Hepatic stellate cell (primary cell): ENCODE results near the gene TSPAN32.

Experiments
- DNase-seq: peaks from one replicate; pipeline ENCODE4 v3.0.0; 2011; ENCODE audit warnings: low spot score

The TSPAN32 gene

DNA sequence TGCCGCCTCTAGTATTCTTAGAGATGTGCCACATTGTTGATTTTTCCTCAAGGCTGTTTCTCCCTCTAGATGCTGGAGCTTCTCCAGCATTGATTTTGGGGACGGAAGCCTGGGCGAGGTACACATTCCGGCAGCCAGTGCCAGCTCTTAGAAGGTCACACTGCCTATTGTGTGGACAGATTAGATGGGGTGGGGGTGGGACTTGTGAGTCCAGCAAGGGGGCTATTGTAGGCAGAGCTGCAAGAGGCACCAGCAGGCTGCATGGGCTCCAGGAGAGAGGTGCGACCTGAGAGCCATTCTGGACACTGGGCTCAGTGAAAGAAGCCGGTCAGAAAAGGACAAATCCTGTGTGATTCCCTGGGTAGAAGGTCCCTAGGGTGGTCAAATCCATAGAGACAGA lies 12.5 kb upstream of the TSPAN32 start:
- DNase-seq = no peak

DNA sequence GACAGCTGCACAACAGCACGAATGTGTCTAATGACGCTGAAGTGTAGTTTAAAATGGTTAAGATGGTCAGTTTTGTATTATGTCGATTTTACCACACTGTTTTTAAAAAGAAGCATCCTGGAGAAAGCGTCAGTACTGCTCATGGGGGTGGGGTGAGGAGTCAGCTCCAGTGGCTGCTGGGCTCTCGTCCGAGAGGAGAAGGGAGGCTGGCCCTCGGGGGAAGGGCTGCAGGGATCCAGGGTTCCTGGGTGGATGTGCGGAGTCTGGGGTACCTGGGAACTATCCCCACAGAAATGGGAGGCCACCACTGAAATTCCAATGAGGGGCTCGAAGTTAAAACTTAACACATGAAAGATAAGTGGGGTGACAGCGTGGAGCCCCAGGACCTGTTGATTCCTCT lies 12.0 kb upstream of the TSPAN32 start:
- no peak for DNase-seq

DNA sequence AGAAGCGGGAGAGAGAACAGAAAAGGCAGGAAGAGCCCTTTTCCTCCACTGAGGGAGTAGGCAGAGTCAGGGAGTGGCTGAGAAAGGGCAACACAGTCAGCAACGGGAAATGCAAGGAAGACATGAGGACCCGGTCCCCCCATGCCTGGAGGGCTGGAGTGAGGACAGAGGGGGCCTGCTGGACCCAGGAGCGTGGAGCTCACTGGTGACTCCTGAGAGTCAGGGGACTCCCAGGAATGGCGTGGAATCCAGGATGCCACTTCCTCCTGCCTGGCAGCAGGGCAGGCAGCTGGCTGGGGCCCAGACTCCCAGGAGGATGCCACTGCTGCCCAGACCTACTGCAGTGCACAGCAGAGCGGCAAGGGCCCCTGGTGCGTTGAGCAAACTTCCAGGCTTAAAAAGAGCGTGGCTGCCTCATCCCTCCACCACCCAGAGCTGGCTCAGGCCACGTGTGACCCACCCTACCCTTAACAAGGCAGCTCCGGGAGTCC lies 11.4 kb upstream of the TSPAN32 start:
- no peak for DNase-seq

DNA sequence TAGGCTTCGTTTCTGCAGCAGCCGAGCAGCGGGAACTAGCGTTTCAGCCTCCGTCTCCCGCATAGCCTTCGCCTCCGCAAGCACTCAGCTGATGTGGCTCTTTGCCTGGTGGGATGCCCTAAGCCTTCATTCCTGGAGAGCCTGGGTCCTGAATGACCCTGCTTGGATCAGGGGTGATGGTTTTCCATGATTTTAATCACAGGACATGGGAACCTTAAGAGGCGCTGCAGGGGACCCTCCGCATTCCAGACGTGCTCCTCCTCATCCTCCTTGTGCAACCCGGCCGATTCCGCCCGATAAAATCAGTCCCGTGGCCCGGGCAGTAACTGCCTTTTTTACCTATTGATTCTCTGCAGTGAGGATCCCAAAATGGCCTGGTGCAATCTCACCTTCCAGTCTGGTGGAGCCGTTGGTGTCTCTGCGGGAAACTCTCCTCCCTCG lies 8.3 kb upstream of the TSPAN32 start:
- DNase-seq = no peak

DNA sequence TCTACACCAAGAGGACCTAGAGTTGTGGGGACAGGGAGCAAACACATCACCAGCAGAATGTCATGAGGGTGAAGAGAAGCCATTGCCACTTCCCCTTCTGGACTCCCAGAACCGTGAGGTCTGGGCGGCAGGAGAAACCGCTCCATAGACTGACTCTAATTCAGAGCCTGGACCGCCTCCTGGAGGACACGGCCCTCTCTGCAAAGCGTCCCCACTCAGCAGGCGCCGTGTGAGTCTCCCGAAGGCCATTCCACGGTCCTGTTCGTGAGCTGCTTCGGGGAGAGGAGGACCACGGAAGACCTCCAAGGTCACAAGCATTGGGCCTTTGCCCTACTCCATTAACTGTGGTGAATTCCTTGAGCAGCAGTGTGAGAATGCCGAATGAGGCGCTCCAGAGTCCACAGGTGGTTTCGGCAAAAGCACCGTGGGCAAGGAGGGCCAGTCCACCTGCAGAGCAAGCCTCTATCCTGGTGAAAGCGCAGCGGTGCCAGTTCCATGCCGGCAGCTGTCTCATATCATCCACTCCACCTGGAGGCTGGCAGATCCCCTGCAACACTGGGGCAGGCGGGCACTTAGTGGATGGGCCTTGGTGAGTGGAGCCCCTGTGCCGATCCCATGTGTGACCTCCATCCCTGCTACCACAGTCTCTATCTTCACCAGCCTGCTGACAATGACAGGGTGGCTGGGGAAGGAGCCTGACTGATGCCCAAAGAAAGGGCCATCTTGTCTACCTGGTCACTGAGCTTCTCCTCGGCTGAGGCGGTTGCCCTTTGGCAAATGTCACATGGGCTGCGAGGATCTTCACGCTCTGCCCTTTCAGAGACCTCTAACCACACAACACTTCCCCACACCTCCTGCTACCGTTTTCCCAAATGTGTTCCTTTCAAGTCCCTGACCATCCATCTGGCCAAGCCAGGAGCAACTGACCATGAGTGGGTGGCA lies 7.6 kb upstream of the TSPAN32 start:
- DNase-seq = no peak

DNA sequence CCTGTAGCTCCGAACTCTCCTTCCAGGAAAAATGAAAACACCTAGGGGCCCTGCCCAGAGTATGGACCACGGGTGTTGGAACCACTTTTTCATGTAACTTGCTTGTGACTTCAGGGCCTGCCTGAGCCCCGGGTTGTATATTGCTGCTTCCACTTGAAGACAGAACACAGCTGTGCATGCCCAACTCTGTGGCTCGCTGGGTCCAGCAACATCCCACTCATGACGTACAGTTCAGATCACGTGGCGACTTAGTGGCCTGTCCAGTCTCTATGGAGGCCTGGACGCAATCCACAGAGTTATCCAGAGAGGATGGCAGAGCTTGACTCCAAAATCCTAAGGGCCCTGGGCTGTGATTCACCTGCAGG lies 6.9 kb upstream of the TSPAN32 start:
- no peak for DNase-seq

DNA sequence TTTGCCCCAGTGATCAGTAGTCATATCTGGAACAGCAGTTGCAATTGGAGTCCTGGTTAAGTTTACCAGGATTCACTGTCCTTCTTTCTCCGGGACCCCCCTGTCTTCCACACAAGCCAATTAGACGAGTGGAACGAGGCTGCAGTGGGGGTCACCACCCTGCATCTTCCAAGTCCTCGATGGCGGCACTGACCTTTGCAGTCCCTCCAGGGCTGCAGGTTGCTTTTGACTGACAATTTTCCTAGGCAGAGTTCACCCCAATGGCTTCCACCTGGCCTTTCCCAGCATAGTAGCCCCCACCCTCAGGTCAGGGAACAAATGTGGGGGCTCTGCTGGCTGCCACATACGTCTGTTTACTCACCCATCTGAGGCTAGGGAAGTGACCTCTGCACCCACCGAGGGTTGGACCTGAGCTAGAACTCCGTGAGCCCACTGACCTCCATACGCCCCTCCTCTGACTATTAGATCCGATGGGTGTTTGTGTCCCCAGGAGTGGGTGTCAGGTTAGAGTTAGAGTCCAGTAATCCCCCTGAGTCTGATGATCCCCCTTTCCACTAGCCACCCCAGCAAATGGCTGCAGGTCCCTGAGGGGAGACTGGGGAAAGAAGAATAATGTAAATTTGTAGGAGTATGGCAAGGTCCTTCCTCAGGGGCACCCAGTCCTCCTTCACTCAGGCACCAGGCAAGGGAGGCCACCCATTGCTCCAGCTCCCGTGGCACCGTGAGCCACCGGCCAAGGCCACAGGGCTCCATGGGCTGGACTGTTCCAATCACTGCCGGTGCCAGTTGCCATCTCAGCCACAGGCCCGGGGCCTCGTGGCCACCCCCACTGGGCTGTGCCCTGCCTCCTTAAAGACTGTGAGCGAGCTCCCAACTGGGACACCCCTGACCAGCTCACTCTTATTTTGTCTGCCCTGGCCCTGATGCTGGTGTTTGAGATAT lies 5.6 kb upstream of the TSPAN32 start:
- DNase-seq = no peak

DNA sequence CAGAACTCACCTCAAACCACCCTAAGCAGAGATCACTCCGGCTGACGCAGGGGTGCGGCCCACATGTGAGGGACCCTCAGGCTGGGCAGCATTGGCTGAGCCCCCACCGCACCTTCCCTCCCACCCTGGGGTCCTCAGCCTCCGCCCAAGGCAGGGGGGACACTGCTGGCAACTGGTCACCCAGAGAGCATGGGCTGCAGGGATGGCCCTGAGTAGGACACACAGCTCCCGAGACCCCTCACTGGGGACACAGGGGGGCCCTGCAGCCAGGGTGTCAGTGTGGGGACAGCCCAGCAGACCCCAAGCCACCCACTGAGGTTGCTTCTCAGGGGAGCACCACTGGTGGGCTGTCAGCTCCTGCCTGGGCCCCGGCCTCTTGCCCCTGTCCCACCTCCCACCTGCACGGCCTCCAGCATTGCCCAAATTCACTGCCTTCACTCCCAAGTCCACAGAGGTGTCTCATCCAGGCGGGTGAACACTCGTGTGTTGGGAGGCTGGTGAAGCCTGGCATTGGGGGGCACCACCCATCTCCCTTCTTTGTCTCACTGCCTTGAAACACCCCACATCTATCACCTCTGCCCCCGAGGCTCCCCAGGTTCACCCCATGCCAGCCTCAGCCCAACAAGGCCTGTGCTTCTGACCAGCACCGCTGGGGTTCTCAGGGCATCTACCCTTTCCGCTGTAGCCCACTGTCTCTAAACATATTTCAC lies 4.7 kb upstream of the TSPAN32 start:
- DNase-seq = no peak

DNA sequence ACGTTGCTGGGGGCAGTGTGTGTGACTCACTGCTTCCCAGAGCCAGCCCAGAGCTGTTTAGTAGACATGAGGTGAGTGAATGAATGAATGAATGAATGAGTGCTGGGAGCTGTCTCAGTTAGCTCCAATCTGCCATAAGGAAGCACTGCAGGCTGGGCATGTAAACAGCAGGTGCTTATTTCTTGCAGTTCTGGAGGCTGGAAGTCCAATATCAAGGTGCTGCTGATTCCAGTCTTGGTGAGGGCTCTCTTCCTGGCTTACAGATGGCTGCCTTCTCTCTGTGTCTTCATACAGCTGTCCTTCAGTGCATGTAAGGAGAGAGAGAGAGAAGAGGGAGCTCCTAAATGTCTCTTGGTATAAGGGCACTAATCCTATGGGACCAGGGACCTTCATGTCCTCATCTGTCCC lies 4.2 kb upstream of the TSPAN32 start:
- no peak for DNase-seq

DNA sequence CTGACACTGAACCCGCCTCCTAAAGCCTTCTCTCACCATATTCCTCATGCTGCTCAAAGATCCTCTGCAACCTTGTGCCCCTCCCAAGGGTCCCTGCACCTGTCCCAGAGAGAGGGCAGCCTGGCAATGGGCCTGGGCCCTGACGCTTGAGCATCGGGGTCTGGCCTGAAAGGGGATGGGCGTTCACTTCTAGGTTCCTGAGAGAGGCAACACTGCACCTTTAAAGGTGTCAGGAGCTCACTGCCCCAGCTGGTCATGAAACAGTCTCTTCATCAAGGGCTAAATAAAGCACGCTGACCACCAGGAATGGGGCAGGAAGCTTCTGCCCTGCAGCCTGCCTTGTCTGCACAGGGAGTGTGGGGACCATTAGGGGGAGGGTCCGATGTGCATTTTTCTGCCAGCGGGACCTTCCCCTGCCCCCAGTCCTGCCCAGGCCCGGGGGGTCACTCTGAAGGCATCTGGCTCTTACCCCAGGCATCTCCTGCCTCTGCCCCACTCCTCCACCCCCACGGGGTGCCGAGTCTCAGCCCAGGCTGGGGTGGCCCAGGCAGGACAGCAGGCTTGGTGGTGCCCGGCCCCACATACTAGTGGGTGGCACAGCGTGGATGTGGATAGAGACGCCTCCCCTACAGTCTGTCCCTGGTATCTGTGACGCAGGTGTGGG lies 3.5 kb upstream of the TSPAN32 start:
- DNase-seq = no peak

DNA sequence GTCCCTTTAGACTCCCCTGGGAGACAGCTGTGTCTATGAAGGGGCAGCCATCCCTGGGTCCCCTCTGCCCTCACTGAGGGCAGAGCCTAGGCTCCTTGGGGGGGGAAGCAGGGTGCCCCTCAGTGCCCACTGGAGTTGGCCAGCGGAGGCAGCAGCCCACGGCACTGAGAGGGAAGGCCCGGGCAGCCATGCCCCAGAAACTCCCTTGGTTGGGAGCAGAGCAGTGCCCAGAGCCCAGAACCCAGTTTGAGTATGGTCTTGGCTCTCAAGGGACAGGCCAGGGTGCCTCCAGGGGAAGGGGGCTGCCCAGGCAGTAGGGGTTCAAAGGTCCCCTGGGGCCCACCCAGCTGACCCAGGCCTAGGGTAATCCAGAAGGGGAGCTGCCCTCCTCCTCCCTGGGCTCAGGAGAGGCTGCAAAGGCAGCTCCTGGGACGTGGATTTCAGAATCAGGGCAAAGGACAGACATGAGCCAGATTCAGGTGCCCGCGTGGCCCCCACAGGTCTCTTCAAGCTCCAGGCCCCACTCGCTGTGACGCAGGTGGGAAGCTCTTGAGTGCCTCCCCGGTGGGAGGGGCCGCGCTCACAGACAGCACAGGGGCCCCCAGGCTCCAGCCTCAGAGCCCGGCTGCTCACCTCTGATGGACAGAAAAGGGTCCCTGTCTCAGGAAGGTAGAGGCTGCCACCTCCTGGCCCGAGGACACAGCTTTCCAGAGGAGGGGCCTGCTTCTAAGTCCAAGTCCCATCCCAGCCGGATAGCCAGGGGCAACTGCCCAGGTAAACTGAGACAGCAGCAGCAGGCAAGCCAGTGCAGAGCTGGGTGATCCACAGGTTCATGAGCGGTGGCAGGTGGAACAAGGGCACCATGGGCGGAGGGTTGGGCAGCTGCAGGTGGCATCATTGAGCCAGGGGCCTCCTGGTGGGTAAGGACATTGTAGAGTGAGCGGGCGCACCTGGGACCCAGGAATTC lies 2.7 kb upstream of the TSPAN32 start:
- DNase-seq = no peak

DNA sequence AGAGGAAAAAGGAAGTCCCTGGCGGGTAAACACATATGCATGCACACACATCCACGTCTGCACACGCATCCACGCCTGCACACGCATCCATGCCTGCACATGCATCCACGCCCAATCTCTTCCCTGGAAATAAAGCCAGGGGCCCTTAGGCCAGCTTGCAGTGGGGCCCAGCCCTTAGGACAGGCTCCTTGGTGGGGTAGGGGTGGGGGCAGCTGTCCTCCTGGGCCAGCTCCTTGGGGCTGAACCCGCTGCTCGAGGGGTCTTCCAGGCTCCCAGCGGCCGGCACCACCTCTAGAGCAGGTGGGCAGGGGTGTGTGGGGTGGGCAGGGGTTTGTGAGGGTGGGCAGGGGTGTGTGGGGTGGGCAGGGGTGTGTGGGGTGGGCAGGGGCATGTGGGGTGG lies 2.0 kb upstream of the TSPAN32 start:
- DNase-seq = no peak

DNA sequence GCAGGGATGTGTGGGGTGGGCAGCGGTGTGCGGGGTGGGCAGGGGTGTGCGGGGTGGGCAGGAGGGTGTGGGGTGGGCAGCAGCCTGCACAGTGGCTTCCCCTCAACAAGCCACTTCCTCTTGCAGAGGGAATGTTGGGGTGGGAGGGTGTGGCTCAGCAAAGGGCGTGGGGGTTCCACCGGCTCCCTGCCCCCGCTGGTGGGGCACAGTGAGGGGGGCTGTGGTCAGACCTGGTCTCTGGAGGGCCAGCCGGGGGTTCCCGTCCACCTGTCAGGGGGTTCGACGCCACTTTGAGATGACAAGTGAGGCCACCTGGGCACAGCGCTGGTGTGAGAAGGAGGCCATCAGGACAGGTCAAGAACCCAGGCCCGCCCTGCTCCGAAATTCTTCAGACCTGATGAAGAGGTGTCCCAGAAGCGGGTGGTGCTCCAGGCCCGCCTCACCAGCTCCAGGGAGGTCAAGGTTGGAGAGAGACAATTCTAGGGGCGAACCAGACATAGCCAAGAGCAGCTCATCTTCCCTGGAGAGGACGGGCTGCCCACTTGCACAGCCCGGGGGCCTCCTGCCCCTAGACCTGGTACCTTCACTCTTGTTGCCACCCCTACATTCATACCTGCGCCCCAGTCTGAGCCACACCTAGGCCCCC lies 1.4 kb upstream of the TSPAN32 start:
- no peak for DNase-seq

DNA sequence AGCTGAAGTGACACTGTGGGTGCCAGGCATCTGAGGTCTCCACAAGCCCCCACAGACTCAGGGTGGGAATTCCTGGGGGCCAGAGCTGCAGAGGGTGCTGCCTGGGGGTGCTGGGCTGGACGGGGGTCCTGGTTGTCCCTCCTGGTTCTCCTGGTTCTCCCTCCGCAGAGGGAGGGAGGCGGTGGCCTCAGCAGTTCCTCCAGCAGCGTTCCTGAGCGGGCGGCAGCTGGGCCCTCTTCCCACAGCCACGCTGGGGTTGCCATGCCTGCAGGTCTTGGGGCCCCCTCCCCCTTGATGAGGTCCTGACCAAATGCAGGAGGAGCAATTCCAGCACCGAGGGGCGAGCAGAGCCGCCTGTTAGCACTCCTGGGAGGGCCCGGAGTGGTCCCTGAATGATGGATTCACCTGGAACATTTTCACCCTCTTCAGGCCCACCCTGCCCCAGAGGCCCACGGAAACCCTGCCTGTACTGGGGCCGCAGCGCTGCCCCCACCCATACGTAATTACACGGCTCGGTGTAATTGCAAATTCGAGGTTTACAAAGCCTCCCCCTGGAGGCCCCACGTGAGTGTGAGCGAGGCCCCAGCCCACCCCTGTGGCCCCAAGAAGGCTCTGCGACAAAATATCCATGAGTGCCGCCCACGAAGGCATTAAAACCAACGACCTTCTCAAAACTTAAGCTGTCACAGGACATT lies 730 bp upstream of the TSPAN32 start:
- no peak for DNase-seq

DNA sequence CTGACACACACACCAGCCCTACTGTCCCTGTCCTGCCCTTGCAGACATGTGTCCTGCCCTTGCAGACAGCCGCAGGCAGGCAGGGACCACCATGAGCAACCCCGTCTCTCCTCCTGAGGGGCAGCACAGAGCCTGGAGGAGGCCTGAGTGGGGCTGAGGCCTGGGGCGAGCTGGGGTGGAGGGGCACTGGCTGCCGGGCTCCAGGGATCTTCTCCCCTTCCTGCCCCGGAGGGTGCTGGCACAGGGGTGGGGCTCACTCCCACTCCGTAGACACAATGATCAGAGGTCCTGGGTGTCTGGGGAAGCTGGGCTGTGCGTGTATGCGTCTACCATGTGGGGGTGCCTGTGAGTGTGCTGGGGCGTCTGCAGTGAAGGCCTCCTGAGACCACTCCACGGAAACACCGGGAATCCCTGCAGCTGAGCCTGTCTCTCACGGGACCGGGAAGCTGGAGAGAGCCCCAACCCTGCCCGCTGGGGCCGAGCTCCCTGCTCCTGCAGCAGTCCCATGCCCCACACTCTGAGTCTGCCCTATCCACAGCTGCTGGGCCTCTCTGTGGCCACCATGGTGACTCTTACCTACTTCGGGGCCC lies 588 bp downstream of the TSPAN32 start:
- no peak for DNase-seq

DNA sequence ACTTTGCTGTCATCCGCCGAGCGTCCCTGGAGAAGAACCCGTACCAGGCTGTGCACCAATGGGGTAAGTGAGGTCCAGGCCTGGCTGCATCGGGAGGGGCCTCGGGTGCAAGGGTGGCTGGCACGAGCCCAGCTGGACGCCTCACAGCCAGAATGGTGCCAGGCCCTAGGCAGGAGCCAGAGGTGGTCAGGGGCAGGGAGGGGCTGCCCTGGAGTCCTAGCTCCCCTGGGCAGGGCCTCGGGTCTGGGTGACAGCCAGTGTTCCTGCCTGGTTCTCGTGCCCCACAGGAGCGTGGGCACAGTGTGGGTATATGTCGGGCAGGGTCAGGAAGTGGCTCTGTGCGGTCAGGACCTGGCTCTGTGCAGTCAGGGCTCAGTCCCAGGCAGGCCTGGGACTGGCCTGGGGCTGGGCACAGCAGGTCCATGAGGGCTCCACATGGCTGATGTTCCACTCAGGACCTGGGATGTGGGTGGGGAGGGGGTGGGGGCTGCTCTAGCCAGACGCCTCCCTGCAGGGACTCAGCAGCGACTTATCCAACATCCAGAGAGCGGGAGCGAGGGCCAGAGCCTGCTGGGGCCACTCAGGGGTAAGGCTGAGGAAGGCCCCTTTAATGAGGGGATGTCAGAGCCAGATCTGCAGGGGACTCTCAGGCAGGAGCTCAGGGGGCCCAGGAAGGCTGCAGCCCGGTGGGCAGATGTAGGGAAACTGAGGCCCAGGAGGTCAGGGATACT lies 1.2 kb downstream of the TSPAN32 start:
- no peak for DNase-seq

DNA sequence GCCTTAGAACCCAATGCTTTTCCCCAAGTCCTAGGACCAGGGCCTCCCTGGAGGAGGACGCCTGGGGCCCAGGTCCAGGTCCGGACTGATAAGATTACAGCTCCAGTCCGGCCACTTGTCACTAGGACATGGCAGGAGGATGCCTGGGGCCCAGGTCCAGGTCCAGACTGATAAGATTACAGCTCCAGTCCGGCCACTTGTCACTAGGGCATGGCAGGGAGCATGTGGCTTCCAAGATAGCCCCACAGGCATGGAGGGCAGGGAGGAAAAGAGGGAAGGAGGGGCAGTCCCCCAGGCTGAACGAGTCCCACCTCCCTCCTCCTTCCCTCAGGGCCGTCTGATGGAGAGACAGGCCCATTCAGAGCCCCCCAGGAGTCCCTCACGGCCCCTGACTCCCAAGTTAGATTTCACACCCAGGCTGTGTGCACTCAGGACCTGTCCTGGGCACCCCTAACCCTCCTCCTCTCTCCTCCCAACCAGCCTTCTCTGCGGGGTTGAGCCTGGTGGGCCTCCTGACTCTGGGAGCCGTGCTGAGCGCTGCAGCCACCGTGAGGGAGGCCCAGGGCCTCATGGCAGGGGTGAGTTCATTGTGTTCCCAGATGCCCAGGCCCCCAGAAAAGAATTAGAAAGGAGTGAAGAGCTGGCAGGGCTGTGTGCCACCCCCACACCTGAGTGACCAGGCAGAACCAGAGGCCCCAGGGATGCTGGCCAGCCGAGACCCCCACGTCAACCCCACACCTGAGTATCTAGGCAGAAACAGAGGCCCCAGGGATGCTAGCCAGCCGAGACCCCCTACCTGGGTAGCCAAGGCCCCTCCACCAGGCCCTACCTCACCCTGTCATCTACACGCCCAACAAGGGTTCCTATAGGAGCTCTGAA lies 2.1 kb downstream of the TSPAN32 start:
- no peak for DNase-seq
